Activated CD4-positive, alpha-beta T cell treated with anti-CD3 and anti-CD28 coated beads, Interleukin-2, amount 50 U/mL, for 16 hours (primary cell): ENCODE measurements around the gene TAX1BP1.

Experiments
- DNase-seq: peaks from one replicate; pipeline ENCODE4 v3.0.0-alpha.2; 2020

TAX1BP1 gene

DNA sequence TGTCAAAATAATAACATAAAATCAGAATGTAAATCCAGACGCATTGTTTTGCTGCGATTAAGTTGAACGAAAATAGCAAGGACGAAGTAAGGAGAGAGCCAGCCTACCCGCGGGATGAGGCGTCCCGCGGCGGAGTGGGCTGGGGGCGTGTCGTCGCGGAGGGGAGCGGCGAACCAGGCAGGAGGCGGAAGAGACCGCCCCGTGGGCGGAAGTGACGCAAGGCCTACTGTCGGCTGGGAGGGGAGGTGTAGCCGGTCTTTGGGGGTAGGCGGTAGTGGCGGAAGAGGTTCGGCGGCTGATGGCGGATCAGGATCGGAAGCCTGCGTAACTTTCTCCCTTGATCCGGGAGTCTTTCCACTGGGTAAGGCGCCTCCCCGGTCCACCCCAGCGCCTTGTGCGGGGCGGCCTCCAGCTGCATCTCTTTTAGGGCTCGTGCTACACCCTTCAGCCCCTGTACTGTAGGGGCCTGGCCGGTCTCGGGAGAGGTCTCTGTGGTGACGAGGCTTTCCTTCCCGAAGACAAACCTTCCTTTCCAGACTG is at the start of gene TAX1BP1:
TAX1BP1 (plus strand) TSS at position 254 of the 540 bp plus-strand sequence. CDS start 8,363 bp downstream, outside the sequence.
- DNase-seq: peak; percentile 96

DNA sequence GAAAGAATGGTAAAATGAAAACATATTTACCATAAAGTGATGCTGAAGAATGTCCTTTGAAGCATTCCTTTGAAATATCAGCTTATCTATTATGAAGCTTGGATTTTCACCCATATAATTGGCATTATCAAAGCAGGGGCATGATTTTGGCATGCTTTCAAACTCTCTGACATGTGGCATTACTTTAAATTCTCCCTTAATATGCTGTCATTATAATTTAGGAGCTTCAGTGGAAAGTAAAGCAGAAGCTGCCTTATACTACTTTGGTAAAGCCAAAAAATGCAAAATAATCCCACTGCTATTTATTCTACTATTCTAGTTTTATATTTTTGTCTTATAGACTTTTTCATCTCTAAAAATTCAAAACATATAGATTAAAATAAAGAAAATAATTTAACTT is 49.3 kb upstream of the TAX1BP1 start:
- no peak for DNase-seq

GRCh38 chr7:27693794-27694193 is 46.2 kb upstream of the TAX1BP1 start:
- DNase-seq: no peak

GRCh38 chr7:27695096-27695495 is 44.9 kb upstream of the TAX1BP1 start:
- no peak for DNase-seq

DNA sequence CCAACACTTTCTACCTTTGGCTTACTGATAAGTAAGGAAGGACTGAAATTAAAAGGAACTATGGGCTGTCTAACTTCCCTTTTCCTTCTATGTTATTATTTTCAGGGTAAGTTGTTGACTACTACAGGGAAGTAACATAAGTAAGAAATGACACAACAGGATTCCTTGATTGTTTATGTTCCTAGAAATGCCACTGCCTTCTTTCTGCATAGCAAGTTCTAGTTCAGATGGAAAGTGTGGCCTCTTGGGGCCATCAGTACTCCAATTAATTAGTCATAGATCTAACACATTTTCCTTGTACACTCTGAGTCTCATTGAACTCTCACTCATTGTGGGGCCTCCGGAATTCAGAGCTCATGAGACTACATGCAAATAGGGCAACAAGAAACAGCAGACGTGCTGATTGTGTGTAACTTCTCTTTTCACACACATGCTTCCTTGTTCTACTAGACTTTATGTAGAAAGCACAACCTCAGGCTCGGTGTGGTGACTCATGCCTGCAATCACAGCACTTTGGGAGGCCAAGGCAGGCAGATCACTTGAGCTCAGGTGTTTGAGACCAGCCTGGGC is 42.0 kb upstream of the TAX1BP1 start:
- peak; percentile 32 for DNase-seq

DNA sequence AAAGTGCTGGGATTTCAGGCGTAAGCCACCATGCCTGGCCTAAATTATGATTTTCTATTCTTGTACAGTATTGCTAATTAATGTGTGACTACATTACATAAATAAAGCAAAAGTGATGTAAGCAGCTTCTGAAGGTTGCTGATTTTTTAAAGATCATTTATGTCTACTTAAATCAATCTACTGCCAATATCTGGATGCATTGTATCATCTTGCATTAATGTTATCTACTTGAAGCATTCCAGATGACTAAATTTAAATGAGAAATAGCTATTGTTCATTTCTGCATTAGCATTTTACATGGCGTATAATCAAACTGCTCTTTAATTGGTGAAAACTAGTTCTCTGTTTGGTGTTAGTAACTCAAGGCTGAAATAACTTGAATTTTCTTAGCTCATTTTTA is 40.2 kb upstream of the TAX1BP1 start:
- no peak for DNase-seq

DNA sequence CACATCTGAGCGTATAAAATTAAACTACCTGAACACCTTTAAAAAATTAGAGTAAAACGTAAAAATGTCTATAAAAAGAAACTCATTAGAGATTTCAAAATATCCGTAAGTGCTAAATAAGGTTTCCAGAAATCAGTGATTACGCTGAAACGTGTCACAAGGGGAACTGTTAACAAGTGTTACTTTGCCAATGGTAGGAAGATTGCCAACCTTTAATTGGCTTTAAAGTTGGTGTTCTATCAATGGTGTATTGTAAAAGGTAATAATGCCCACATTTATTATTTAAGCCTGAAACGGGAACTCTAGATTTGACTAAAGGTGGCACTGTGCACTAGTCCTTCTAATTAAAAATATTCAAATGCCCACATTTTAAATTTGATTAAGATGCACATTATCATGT is 39.5 kb upstream of the TAX1BP1 start:
- DNase-seq: no peak

GRCh38 chr7:27703181-27703580 is 36.8 kb upstream of the TAX1BP1 start:
- no peak for DNase-seq

DNA sequence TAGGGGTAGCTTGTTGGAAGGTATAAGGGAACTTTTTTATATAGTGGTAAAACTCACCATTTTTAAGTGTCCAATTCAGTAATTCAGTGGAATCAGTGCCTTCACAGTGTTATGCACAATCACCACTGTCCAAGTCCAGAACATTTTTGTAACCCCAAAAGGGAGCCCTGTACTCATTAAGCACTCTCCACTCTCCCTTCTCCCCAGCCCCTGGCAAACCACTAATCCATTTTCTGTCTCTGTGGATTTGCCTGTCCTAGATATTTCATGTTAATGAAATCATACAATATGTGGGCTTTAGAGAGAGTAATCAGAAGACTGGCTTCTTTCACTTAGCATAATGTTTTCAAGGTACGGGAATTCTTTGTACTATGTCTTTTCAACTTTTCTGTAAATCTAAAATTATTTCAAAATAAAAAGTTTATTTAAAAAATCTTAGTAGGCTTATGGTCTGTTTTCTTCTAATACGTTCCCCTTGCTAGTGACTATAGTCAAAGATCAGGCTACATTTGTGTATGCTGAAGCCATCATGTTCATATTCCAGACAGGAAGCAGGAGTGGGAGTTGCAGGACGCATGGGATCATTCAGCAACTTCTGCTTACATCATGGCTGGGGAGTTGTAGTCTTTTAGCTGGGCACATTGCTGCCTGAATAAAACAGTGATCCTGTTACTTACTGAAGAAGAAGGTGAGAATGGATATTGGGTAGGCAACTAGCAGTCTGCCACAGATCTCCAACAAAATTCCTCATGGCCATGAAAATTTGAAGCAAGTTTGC is 35.4 kb upstream of the TAX1BP1 start:
- no peak for DNase-seq

DNA sequence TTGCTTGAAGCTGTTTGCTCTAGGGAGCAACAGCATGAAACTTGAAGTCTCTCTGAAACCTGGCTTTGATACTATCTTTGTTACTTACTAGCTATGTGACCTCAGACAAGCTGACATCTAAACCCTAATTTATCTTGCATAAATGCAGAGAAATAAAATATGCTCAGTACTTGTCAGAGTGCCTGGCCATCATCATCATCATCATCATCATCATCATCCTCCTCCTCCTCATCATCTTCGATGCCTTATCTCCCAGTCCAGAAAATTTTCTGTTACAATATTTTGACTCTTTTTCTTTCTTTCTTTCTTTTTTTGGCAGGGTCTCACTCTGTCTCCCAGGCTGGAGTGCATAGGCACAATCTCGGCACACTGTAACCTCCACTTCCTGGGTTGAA is 34.8 kb upstream of the TAX1BP1 start:
- no peak for DNase-seq

- no peak for DNase-seq
Observed at GRCh38 chr7:27708485-27708884, 31.5 kb upstream of the TAX1BP1 start.

DNA sequence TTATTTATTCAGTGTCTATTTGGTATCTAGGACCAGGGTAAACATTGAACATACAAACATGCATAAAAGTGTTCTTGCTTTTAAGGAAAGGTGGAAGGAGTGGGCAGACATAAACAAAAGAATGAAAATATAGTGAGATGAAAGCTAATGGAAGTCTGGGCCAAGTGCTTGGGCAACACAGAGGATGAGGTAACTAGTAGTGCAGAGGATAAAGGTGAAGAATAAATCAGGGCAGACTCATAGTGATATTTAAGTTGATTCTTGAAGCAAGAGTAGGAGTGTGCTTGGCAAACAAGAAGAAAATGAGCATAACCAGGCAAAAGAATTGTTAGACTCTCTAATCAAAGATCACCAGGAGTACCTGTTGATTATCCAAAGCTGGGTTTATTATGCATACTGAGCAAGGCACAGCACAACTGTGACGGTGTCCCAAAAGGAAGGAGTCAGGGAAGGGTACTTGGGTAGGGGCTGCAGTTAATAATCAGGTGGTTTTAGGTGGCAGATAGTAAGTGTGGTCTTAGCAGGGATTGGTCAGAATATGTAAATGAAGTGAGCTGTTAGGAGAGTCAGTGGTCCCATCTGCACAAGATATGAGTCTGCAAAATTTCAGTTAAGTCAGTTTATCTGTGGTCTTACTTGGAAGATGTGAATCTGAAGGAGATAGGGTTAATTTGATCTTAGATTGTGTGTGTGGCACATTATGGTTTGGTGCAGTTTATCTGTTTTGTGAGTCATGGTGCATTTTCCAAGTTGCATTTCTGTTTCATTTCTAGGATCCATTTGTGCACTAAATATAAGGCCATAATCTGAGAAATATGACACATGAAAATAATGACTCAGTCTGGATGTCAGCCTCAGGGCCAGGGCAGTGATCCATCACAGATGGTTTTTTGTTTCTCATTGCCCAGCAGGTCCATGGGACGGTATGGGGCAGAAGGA is 30.6 kb upstream of the TAX1BP1 start:
- DNase-seq: peak; percentile 37

- DNase-seq: no peak
Observed at GRCh38 chr7:27712217-27712616, 27.7 kb upstream of the TAX1BP1 start.

DNA sequence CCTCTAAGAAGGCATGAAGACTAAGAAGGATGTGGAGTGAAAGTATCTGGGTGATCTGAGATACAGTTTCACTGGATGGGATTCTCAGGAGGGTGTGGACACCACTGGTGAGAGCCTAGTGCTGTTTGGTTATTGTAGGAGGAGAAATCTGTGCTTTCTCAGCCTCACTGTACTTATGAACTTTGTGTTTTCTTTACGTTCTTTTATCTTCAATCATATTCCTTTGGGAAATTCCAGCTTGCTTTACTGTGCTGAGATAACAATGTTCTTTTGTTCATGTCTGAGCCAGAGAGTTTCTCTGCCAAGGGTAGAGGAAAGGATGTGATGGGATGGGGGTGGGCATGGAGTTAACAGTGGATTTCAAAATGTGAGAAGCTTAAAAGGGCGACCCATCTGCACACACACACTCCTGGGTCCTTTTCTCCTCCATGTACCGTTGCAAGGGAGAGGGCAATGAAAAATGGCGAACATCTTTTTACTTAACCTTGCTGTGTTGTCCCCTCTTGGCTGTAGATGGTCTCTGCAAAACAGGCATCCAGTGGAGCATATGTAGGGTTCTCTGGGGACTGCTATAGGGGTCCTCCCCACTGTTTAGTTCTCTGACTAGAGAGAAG is 25.0 kb upstream of the TAX1BP1 start:
- no peak for DNase-seq

- no peak for DNase-seq
Observed at GRCh38 chr7:27723085-27723484, 16.9 kb upstream of the TAX1BP1 start.

DNA sequence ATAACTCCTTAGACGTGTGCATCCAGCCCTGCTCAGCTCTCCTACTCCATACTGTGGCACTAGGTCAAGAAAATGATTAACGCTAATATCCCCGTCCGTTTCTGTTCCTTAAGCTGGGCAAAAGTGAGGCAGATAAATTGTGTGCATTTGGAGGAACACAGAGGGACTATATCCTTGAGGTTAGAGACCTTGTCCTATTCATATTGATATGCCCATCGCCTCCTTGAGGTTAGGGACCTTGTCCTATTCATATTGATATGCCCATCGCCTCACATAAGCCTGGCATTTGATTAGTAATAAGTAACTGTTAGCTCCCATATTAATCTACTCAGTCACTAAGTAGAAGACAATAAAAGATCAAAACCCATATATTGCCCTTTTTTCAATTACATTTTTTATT is 12.9 kb upstream of the TAX1BP1 start:
- no peak for DNase-seq

- no peak for DNase-seq
Observed at GRCh38 chr7:27730112-27730511, 9.8 kb upstream of the TAX1BP1 start.

DNA sequence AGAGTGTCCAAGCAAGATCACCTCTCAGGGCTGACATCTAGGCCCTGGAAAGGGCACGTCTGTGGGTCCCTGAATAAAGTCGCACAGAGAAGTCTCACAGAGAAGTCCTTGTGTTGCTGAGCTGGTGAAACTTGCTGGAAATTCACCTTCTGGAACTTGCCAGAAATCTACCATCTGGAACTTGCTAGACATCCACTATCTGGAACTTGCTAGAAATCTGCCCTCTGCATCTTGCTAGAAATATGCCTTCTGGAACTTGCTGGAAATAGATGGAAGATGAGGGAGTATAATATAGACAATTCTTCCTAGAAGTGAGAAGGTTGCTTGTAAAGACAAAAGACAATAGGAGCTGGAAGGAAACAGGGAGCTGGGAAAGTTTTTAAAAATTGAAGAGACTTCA is 5.4 kb upstream of the TAX1BP1 start:
- no peak for DNase-seq

- DNase-seq: no peak
Observed at GRCh38 chr7:27735165-27735564, 4.8 kb upstream of the TAX1BP1 start.

- no peak for DNase-seq
Observed at GRCh38 chr7:27735831-27736230, 4.1 kb upstream of the TAX1BP1 start.

GRCh38 chr7:27737178-27737577 is 2.8 kb upstream of the TAX1BP1 start:
- DNase-seq: no peak

DNA sequence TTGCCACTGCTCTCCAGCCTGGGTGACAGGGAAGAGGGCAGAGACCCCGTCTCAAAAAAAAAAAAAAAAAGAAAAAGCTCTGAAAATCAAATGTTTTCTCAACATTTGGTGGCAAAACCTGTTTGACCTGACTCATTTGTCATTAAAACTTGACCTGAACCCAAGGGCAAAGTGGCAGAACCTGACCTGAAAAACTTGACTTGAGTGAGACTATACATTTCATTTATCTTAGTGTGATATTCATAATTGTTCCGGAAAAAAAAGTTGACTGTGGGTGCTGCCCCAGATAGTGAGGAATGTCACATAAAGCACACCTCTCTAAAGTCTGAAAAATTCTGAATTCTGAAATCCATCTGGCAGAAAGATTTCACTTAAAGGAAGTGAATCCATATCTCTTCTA is 2.3 kb upstream of the TAX1BP1 start:
- no peak for DNase-seq
